B cell (primary cell): ENCODE measurements around the gene MON2. TPM values are rescaled to one million over a fixed set of nuclear protein-coding genes. Genes with fewer than 3 reads are reported as not detected.
A peak's percentile ranks its signal among the peaks of the same experiment; 100 is the strongest.

Source experiments
- ATAC-seq: fragments of 200-7000 bp; cut with Tn5 transposase; one replicate; pipeline ENCODE4 v1.10.0; 2021; ENCODE audit warnings: low read depth, mild to moderate bottlenecking, moderate number of reproducible peaks, moderate library complexity
- CTCF ChIA-PET: fragments of 350-600 bp; sonication (Branson Sonifier 250); formaldehyde crosslinking; loops from one replicate; lab custom pipeline; 2021; ENCODE audit warnings: antibody characterized with exemption, inconsistent platforms; lab: Charles Lee
- POLR2A ChIA-PET: fragments of 350-600 bp; sonication (Branson Sonifier 250); formaldehyde crosslinking; loops from one replicate; lab custom pipeline; 2021; ENCODE audit warnings: antibody characterized with exemption; lab: Charles Lee
- DNase-seq: peaks from one replicate; pipeline ENCODE4 v3.0.0; 2013
- H2AFZ ChIP-seq: 2 replicates; pipeline ENCODE4 v1.6.1; 2012; ENCODE audit warnings: mild to moderate bottlenecking, low read depth, low read length; ENCODE audit not compliant: insufficient read depth, poor library complexity, severe bottlenecking
- H3K27ac ChIP-seq, 2 donors: 1 replicate in 1 of 2; 2 replicates in 1 of 2; pipeline ENCODE4 v1.5.1; 2012 to 2013; ENCODE audit warnings: low read length in 2 of 2, mild to moderate bottlenecking in 2 of 2, moderate library complexity in 1 of 2
- H3K27me3 ChIP-seq, 4 experiments: fragments of 200-600 bp in 1 of 4; sonication (generic) in 1 of 4; replicated peaks in 1 of 4; 1 replicate in 2 of 4; 2 replicates in 2 of 4; pipeline versions ENCODE4 v1.6.1 to v1.7.0; 2013 to 2016; ENCODE audit warnings: low read length in 3 of 4, mild to moderate bottlenecking in 2 of 4, mixed read lengths in 1 of 4, moderate library complexity in 1 of 4; ENCODE audit not compliant: insufficient read depth in 4 of 4, control insufficient read depth in 3 of 4; ENCODE audit errors: control extremely low read depth in 1 of 4
- H3K36me3 ChIP-seq, 2 experiments: replicated peaks in 1 of 2; 1 replicate in 1 of 2; 2 replicates in 1 of 2; pipeline versions ENCODE4 v1.6.1 to v1.7.1; 2013; ENCODE audit warnings: low read length in 1 of 2; ENCODE audit not compliant: insufficient read depth in 2 of 2, control insufficient read depth in 1 of 2; ENCODE audit errors: control extremely low read depth in 1 of 2, extremely low read depth in 1 of 2
- H3K4me1 ChIP-seq, 2 donors: fragments of 200-600 bp in 1 of 2; sonication (generic) in 1 of 2; 1 replicate in 1 of 2; 2 replicates in 1 of 2; pipeline versions ENCODE4 v1.5.1 to v1.6.1; 2013 to 2017; ENCODE audit warnings: low read length in 2 of 2; ENCODE audit not compliant: control insufficient read depth in 2 of 2, insufficient read depth in 2 of 2
- H3K4me2 ChIP-seq: replicated peaks from 2 replicates; pipeline ENCODE3; 2012; ENCODE audit warnings: mild to moderate bottlenecking, low read depth, low read length; ENCODE audit not compliant: poor library complexity, severe bottlenecking
- H3K4me3 ChIP-seq, 5 experiments: fragments of 200-600 bp in 1 of 5; sonication (generic) in 1 of 5; 1 replicate in 3 of 5; 2 replicates in 2 of 5; pipeline versions ENCODE4 v1.5.1 to v1.7.0; 2011 to 2016; ENCODE audit warnings: low read length in 4 of 5, mild to moderate bottlenecking in 4 of 5, low read depth in 2 of 5, control low read depth in 1 of 5, moderate library complexity in 1 of 5; ENCODE audit not compliant: insufficient read depth in 1 of 5; ENCODE audit errors: control extremely low read depth in 1 of 5, extremely low read depth in 1 of 5
- H3K79me2 ChIP-seq: fragments of 200-600 bp; sonication (generic); one replicate; pipeline ENCODE4 v1.6.0; 2016; ENCODE audit warnings: low read length; ENCODE audit not compliant: control insufficient read depth, insufficient read depth
- H3K9ac ChIP-seq: fragments of 200-600 bp; sonication (generic); 2 replicates; pipeline ENCODE4 v1.6.1; 2017; ENCODE audit warnings: mild to moderate bottlenecking, low read length, moderate library complexity
- H3K9me3 ChIP-seq, 3 donors: one replicate each; pipeline versions ENCODE4 v1.6.1 to v1.7.1; 2013; ENCODE audit warnings: low read length in 2 of 3; ENCODE audit not compliant: control insufficient read depth in 2 of 3, insufficient read depth in 1 of 3; ENCODE audit errors: control extremely low read depth in 1 of 3
- H4K20me1 ChIP-seq: 2 replicates; pipeline ENCODE4 v1.6.0; 2012; ENCODE audit warnings: mild to moderate bottlenecking, low read length; ENCODE audit not compliant: insufficient read depth, control insufficient read depth, poor library complexity, severe bottlenecking
- H3K27ac Mint-ChIP-seq: one replicate; pipeline ENCODE4 v1.8.0; 2021; ENCODE audit warnings: mixed read lengths
- H3K27me3 Mint-ChIP-seq: one replicate; pipeline ENCODE4 v1.8.0; 2021; ENCODE audit warnings: mixed read lengths
- H3K4me1 Mint-ChIP-seq: one replicate; pipeline ENCODE4 v1.8.0; 2021; ENCODE audit warnings: mixed read lengths
- H3K4me3 Mint-ChIP-seq: one replicate; pipeline ENCODE4 v1.8.0; 2021; ENCODE audit warnings: mixed read lengths
- H3K9me3 Mint-ChIP-seq: one replicate; pipeline ENCODE4 v1.8.0; 2022; ENCODE audit warnings: mixed read lengths; ENCODE audit not compliant: insufficient read depth
- CTCF ChIP-seq: fragments of 200-600 bp; IDR thresholded peaks from one replicate; pipeline ENCODE4 v1.8.0; 2022; ENCODE audit warnings: antibody characterized with exemption, mild to moderate bottlenecking
- EZH2 ChIP-seq: IDR thresholded peaks from 2 replicates; pipeline ENCODE4 v1.6.1; 2012; ENCODE audit warnings: borderline replicate concordance, low read depth, mild to moderate bottlenecking, moderate library complexity, low read length; ENCODE audit not compliant: insufficient read depth, poor library complexity, severe bottlenecking
- WGBS: methylation state at CpG from one replicate; pipeline ENCODE4 v1.1.5; 2013; ENCODE audit warnings: missing lambda C conversion rate; ENCODE audit not compliant: insufficient coverage; 5-methylcytosine and 5-hydroxymethylcytosine counted together
- intact Hi-C: fragments of 100-400 bp; cut with micrococcal nuclease; formaldehyde crosslinking; loops from one replicate; pipeline ENCODE4 v1.10.0; 2022
- polyA plus RNA-seq: library from polyadenylated mRNA; depleted of rRNA; stranded (reverse); fragments of >200 nt; gene quantifications from 2 replicates; pipeline ENCODE4 v1.2.3, GENCODE V29; 2012
- total RNA-seq, 2 donors: library from RNA; stranded (reverse); fragments of 120-200 nt in 1 of 2; gene quantifications; 1 replicate in 1 of 2; 2 replicates in 1 of 2; pipeline versions ENCODE4 v1.2.3 to v1.2.4, GENCODE V29; 2013 to 2022

The MON2 gene
- total and polyA plus RNA-seq, 2 donors (not counting 1 experiment from before 2014, with no cell fraction given) = 18.9 to 104 TPM

GRCh38 chr12:62603811-62604098 lies 137.1 kb downstream of the MON2 start:
- no peaks in the 10 kb centered on the region for H3K9me3 ChIP-seq
- peak overlapping the region; percentile 94 for H3K4me3 Mint-ChIP-seq
- no peaks in the 10 kb centered on the region for H3K36me3 ChIP-seq
- CTCF ChIA-PET = interaction anchor here (0.8 to 2.7 kb wide), 8 partner anchors 14 to 346 kb away, joined by 3 to 22 read pairs (median 4); no protein-coding TSS in a partner anchor
- H3K27ac ChIP-seq = peak overlapping the region; percentile 99 to 100
- TF ChIP-seq CTCF = no peak
- no peak for TF ChIP-seq EZH2
- H3K4me1 ChIP-seq = peaks cover 17 to 22% of the 10 kb centered on the region in 2 donors
- intact Hi-C loops = loop anchor here (2.0 to 10.0 kb wide), 6 partner anchors 23 to 1849 kb away; partner anchors contain the start of genes KICS2, RXYLT1, TBK1 and XPOT
- no peaks in the 10 kb centered on the region for H3K27me3 Mint-ChIP-seq
- no peak for DNase-seq
- POLR2A ChIA-PET = interaction anchor here (1.3 to 2.5 kb wide), 4 partner anchors 11 to 344 kb away, joined by 3 to 14 read pairs (median 7); partner anchors contain the start of genes MON2 and USP15
- peak overlapping the region; percentile 85 for H2AFZ ChIP-seq
- H4K20me1 ChIP-seq = no peaks in the 10 kb centered on the region
- peak overlapping the region; percentile 100 for H3K27ac Mint-ChIP-seq
- WGBS = 0% methylated on average over 11 of the region's 14 CpGs
- peak overlapping the region; percentile 75 for H3K4me2 ChIP-seq
- H3K9ac ChIP-seq = peak overlapping the region; percentile 99
- peaks cover 50% of the 10 kb centered on the region for H3K79me2 ChIP-seq
- peaks cover 40% of the 10 kb centered on the region for H3K4me1 Mint-ChIP-seq
- H3K9me3 Mint-ChIP-seq = no peaks in the 10 kb centered on the region
- ATAC-seq = no peak
- H3K27me3 ChIP-seq = no peaks in the 10 kb centered on the region
- H3K4me3 ChIP-seq = peak overlapping the region; percentile 81 to 89 (median 82)

- Histone ChIP-seq H4K20me1 (no peaks in the 10 kb centered on the region), H3K4me3 (peak overlapping the region; percentile 81 to 89 (median 82)), H3K9ac (peak overlapping the region; percentile 99), H3K27ac (peak overlapping the region; percentile 99 to 100), H2AFZ (peak overlapping the region; percentile 85), H3K36me3 (no peaks in the 10 kb centered on the region), H3K79me2 (peaks cover 56% of the 10 kb centered on the region), H3K9me3 (no peaks in the 10 kb centered on the region), H3K27me3 (no peaks in the 10 kb centered on the region), H3K4me2 (peak overlapping the region; percentile 75), H3K4me1 (peaks cover 17 to 22% of the 10 kb centered on the region in 2 donors)
- no CpG with 5 or more reads among the region's 1 CpG for WGBS
- Mint-ChIP-seq H3K27me3 (no peaks in the 10 kb centered on the region), H3K4me3 (peak overlapping the region; percentile 94), H3K27ac (peak overlapping the region; percentile 100), H3K9me3 (no peaks in the 10 kb centered on the region), H3K4me1 (peaks cover 40% of the 10 kb centered on the region)
- no peak for ATAC-seq
- TF ChIP-seq CTCF = no peak
- TF ChIP-seq EZH2 = no peak
- POLR2A ChIA-PET = no interaction called here
- intact Hi-C loops = loop anchor here (5.0 to 10.0 kb wide), 3 partner anchors 1173 to 1848 kb away; partner anchors contain the start of genes RXYLT1, TBK1 and XPOT
- no peak for DNase-seq
- CTCF ChIA-PET = interaction anchor here (1.6 to 2.7 kb wide), 4 partner anchors 15 to 193 kb away, joined by 3 to 22 read pairs (median 10); no protein-coding TSS in a partner anchor
Measured at GRCh38 chr12:62604373-62604772, 137.7 kb downstream of the MON2 start.
